Tibial nerve (tissue), 4 donors: Measurements from ENCODE around the gene GRM8.

Source experiments
- EP300 ChIP-seq, 2 donors: sonication (generic); formaldehyde crosslinking; IDR thresholded peaks; one replicate each; pipeline ENCODE4 v1.6.1; 2017; ENCODE audit warnings: antibody characterized with exemption in 2 of 2, mild to moderate bottlenecking in 1 of 2
- POLR2A ChIP-seq, 2 donors: fragments of 450-650 bp; IDR thresholded peaks; one replicate each; pipeline ENCODE4 v1.6.1; 2017; ENCODE audit warnings: antibody characterized with exemption in 2 of 2, mild to moderate bottlenecking in 2 of 2, moderate library complexity in 2 of 2
- TF ChIP-seq, protein P1 (sequence below), 5 experiments: fragments of 200-600 bp in 3 of 5; fragments of 450-650 bp in 2 of 5; sonication (generic) in 3 of 5; IDR thresholded peaks; one replicate each; pipeline ENCODE4 v1.5.1; 2016 to 2019; ENCODE audit warnings: antibody characterized with exemption in 5 of 5, mild to moderate bottlenecking in 3 of 5, moderate library complexity in 2 of 5

DNA sequence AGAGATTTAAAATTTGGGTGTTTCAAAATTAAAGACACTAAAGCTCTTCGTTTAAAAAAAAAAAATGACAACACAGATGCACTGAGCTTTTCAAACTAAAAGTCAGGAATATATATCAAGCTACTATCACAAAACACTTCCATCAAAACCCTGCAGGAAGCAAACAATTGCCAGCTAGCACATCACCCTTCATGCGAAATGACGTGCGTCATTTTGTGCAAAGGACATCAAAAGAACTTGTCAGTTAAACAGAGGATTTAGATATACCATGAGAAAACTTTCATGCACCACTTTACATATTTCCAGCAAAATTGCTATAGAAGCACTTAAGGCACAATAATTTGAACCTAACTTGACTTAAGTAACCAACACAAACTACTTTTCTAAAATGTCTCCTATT lies 264.7 kb downstream of the GRM8 start:
- TF ChIP-seq EP300 (IDR thresholded peaks at IDR 0.05) (no peak), POLR2A (IDR thresholded peaks at IDR 0.05) (no peak)
- TF ChIP-seq, protein P1, sequence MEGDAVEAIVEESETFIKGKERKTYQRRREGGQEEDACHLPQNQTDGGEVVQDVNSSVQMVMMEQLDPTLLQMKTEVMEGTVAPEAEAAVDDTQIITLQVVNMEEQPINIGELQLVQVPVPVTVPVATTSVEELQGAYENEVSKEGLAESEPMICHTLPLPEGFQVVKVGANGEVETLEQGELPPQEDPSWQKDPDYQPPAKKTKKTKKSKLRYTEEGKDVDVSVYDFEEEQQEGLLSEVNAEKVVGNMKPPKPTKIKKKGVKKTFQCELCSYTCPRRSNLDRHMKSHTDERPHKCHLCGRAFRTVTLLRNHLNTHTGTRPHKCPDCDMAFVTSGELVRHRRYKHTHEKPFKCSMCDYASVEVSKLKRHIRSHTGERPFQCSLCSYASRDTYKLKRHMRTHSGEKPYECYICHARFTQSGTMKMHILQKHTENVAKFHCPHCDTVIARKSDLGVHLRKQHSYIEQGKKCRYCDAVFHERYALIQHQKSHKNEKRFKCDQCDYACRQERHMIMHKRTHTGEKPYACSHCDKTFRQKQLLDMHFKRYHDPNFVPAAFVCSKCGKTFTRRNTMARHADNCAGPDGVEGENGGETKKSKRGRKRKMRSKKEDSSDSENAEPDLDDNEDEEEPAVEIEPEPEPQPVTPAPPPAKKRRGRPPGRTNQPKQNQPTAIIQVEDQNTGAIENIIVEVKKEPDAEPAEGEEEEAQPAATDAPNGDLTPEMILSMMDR (IDR thresholded peaks at IDR 0.05) = no peak
